GM10847 (cell line): ENCODE data around the gene SULT1C4.

Experiments
- POLR2A ChIP-seq: IDR thresholded peaks from 2 replicates; pipeline ENCODE4 v1.6.1; 2011; ENCODE audit not compliant: insufficient read length; ENCODE audit errors: extremely low read depth

Gene SULT1C4

DNA sequence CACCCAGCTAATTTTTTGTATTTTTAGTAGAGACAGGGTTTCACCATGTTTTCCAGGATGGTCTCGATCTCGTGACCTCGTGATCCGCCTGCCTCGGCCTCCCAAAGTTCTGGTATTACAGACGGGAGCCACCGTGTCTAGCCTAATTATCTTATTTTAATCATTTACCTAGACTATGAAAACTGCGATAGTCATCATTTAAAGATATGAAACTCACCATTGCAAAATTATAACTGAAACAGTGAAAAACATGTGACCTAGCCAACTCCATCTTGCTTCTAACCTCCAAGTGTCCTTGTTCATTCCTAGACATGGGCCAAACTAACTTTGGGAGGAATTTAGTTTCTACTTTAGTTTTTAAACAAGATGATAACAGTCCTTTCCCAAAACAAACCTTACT, 17.4 kb downstream of the SULT1C4 start:
- no peak for TF ChIP-seq POLR2A

DNA sequence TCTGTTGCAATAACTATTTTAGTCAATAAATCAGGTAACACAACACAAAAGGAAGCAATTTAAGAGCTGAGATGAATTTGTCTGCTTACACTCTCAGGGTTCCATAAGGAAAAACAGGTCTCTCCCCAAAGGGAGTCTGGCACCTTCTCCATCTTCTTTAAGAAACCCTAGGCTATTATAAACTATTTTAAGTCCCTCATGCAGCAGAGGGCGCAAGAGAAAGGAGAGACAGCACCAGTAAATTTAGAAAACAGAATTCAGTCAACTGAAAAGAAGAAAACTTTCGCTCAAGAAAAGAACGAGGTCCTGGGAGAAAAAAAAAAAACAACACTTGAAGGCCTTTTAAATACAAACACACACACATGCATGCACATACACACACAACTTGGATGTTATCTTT, 19.1 kb downstream of the SULT1C4 start:
- TF ChIP-seq POLR2A: no peak

DNA sequence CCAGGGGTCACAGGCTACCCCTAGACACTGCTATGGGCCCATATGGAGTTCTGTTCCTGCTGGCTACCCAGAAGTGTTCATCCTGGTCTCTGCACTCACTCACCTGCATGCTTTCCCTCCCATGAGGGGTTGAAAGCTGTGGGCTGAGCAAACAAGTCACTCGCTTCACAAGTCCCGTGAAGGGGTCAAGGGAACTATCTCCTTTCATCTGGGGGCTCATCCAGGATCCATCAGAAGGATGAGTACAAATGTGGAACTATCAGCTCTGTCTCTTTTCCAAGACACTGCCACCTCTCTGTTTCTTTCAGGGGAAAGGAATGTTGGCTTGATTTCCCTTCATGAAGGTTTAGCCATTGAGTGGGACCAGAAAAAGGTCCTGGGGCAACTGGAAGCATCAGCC, 21.7 kb downstream of the SULT1C4 start:
- TF ChIP-seq POLR2A: no peak

DNA sequence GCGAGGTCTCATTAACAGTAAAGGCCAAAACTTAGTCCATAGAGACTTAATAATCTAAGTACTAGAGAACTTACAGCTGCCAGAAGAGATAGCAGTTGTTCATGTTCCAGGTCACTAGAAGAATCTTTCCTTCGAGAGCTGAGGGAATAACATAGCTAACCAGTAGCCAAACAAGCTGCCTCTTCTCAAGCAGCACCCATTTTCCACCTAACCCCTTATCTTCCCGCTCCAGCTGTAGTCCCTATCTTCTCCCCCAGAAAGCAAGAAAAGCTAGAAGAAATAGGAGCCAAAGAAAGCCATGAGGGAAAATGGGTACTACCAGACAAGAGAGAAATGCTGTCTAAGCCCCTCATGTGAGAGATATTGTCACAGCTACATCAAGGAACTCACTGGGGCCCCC, 24.0 kb downstream of the SULT1C4 start:
- no peak for TF ChIP-seq POLR2A

DNA sequence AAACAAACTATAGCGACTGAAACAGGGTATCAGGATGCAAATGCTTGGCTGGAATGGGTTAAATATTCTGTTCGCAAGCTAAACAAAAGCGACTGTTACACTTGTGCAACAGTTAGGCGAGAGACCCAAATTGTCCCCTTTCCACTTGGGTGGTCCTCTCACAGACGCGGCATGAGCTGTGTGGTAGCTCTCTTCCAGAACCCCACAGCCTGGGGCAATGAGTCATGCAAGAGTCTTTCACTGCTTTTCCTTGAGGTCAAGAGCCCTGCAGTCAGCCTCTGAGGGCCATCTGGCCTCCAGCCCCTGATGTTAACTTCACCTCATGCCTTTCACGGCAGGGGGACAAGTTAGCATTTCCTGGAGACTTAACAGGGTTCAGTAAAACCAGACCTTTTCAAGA, 25.7 kb downstream of the SULT1C4 start:
- no peak for TF ChIP-seq POLR2A

DNA sequence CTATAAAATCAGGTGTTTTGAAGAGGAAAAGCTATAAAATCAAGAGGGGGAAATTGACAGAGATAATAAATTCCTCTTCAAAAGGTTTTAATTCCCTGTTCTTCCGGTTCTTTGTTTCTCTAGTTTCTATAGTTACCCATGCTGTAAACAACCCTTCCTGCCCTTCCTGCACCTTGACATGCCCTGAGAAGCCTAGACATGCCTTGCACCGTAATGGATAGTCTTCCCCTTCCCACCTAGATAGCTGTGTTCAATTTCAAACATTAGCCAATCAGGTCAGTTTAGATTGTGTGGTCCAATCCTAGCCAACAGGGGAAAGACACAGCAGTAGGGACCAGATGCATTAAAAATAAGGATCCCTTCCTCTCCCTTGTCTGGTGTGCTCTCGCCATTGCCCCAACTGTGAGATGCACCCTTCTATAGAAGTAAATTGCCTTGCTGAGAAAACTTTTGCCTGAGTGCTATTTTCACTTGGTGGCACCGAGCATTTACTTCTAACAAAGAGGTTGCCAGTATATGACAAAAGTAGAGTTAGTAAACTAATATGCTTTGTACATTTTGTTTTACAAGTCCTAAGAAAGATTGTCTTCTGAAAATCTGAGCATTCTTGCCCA, 27.1 kb downstream of the SULT1C4 start:
- TF ChIP-seq POLR2A: no peak

DNA sequence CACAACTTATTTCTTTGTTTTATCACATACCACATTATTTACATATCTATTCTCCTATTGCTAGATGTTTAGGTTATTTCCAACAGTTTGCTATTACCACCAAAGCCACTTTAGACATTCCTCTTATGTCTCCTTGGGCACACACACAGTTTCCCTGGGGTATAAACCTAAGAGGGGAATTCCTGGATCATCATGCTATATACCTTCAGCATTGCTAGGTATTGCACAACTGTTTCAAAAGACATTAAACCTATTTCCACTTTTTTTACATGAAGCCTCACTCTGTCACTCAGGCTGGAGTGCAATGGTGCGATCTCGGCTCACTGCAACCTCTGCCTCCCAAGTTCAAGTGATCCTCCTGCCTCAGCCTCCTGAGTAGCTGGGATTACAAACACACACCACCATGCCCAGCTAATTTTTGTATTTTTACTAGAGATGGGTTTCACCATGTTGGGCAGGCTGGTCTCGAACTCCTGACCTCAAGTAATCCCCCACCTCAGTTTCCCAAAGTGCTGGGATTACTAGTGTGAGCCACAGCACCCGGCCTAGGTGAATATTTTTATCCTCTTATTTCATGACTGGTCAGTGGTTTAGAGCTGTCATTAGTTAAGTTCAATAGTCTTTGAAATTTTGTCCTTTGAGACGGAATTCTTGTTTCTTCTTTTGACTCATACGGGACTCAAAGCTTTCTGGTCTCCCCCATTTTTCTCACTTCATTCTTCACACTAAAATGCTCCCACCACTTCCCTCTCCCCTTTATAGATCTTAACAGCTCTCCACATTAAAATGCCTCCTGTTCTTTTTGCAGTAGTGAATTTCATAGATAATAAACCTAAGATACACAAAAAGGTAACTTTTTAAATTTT, 30.3 kb downstream of the SULT1C4 start:
- no peak for TF ChIP-seq POLR2A

DNA sequence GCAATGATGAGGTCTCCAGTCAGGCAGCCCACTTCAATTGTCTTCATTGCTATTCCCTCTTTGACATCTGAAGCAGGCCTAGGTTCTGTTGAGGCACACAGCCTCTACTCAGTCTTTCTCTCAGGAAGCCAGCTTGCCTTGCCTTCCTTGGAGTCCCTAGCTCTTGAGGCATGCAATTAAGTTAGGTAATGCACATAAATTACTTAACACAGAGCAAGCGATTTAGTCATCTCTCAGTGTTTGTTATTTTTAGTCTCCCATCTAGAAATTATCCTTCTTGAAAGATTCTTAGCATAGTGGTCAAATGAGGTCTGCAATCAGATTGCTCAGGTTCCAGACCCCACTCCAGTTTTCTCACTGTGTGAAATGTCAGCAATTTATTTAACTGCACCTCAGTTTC, 32.0 kb downstream of the SULT1C4 start:
- no peak for TF ChIP-seq POLR2A

DNA sequence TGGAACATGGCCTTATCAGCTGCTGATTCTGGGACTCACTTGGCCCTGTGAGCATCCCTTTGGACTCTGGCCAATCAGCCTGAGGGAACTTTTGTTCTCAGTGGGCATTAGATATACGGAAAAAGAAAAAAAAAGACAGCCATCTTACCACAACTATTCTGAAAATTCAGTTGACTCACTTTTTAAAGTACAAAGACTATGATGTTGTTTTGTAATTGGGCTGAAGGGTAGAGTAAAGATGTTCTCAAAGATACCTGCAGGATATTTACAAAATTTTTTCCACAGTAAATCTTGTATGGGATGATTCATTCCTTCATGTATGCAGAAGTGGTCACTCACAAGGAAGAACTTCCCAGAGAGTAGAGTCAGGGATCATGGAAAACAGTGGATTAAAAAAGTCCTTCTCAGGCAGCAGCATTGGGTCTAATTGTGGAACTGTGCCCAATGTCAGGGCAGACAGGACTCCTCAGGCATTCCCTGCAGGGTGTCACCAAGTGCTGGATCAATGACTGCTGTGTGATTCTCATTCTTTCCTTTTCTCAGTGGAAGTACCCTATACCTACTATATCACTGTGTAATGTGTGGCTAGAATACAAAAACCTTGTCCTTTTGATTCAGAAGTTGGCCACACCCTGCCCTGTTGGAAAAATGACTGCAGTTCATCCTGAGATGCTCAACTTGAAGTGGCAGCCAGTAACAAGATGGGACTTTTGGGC, 35.4 kb downstream of the SULT1C4 start:
- no peak for TF ChIP-seq POLR2A

DNA sequence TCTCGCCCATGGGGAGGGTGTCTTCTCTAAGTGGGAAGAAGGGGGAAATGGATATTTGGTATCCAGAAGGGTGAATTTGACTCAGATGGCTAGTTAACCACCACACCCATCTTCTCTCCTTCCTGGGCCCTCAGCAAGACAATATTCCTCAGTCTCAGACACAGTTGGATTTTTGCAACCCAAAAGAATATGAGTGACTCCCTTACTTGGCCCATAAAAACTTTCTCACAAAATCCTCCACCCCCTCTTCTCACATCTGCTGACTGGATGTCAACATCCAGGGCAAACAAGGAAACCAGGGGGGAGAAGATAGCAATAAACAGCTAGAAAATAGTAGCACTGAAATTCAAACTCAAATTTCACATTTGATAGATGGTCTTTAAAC, 35.9 kb downstream of the SULT1C4 start:
- no peak for TF ChIP-seq POLR2A

DNA sequence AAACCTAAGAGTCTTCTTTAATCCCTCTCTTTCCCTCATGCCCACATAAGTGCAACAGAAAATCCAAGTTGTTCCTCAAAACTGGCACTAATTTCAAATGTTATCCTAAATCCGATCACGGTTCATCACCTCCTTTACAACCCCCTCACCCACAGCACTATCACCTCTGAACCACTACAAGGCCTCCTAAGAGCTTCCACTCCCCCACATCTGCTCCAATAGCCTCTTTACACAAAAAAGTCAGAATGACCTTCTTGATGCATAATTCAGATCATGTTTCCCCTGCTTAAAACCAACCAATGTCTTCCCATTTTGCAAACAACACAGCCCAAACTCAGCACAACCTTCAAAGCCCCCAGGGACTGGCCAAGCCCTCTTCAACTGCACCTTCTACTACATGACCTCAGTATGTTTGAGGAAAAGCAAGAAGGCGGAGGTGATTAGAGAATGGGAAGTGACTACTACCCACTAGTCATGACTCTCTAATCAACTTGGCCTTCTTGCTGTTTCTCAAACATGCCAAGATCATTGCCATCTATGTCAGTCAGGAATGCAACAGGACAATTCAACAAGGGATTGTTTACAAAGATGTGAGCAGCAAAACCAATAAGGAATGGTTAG, 36.6 kb downstream of the SULT1C4 start:
- no peak for TF ChIP-seq POLR2A

DNA sequence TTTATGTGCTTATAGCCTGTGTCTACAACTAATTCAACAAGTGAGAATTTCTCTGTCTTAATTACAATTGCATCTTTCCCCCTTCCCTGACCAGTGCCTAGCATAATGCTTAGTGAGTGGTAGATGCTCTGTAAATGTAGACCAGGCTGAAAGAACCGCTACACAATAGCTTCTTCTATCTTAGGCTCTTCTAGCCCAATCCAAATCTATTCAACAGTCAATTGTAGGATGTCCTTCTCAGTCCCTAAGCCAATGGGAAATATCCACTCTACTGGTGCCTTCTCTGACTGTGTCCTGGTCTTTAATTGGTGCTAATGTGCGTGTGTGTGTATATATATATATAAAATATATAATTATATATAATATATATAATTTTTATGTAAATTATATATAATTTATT, 37.2 kb downstream of the SULT1C4 start:
- TF ChIP-seq POLR2A: no peak

DNA sequence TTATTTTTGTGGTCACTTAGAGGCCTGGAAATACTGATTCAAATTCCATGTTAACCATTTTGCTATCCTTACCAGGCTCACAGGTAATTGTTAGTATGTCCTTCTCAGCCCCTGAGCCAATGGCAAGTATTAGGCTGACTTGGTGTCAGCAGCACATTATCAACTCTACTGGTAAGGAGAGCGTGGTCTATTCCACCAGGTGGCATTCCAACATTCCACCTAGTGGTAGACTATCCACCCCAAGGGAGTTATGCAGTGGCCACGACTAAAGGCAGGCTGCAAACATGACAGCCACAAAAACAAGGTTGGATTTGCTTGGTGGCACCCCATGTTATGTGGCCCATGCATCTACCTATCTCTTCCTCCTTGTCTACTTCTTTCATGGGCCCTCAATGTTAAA, 39.5 kb downstream of the SULT1C4 start:
- TF ChIP-seq POLR2A: no peak

DNA sequence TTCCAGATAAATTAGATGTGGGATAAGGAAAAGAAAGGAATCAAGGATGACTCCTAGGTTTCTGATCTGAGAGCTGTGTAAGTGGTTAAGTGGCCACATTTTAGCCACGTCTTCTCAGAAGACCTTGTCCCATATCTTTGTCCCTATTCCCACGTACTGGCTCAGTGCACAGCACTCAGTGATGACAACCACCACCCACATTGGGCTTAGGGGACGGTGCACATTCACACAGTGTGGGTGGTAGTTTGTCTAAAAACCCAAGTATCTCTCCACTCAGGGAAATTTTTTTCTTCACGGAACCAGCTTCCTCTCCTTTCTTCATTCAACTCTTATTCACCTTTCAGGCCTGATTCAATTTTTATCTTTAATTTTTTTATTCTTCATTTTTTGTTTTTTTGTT, 40.7 kb downstream of the SULT1C4 start:
- TF ChIP-seq POLR2A: no peak

DNA sequence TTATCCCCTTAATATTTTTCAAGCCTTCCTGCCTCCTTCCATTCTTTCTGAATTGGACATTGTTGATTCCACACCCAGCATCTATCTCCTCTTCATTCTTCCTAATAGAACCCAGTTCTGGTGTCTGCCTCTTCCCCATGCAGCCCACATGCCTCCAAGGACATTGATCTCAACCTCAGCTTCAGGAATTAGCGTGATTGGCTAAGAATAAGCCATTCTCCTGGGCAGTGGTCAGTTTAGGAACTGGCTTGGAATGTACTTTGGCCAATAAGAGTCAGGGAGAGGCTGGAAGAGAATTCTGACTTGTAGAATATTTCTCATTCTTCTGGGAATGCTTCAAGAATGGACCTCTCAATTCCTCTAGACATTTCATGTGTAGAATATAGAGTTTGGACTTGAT, 45.3 kb downstream of the SULT1C4 start:
- TF ChIP-seq POLR2A: no peak
